Common myeloid progenitor, CD34-positive (primary cell): Measurements from ENCODE around the gene PIGO.

Experiments used
- CTCF ChIA-PET: fragments of 350-600 bp; sonication (Branson Sonifier 250); formaldehyde crosslinking; loops from one replicate; lab custom pipeline; 2021; ENCODE audit warnings: antibody characterized with exemption; lab: Charles Lee
- POLR2A ChIA-PET: fragments of 350-600 bp; sonication (Branson Sonifier 250); formaldehyde crosslinking; loops from one replicate; lab custom pipeline; 2021; ENCODE audit warnings: antibody characterized with exemption; lab: Charles Lee
- DNase-seq, 3 donors: peaks; one replicate each; pipeline versions ENCODE4 v3.0.0 to v3.0.0-alpha.2; 2013
- H3K27ac ChIP-seq, 2 experiments: 1 replicate in 1 of 2; 2 replicates in 1 of 2; pipeline ENCODE4 v1.7.0; 2013; ENCODE audit warnings: inconsistent platforms in 2 of 2, low read length in 2 of 2, mild to moderate bottlenecking in 2 of 2, low read depth in 1 of 2, moderate library complexity in 1 of 2; ENCODE audit not compliant: severe bottlenecking in 2 of 2, insufficient read depth in 1 of 2, poor library complexity in 1 of 2
- H3K27me3 ChIP-seq, 5 experiments: replicated peaks in 2 of 5; 1 replicate in 3 of 5; 2 replicates in 2 of 5; pipeline versions ENCODE4 v1.6.1 to v1.7.0; 2013; ENCODE audit warnings: low read length in 4 of 5, mild to moderate bottlenecking in 2 of 5, moderate library complexity in 2 of 5, inconsistent platforms in 1 of 5; ENCODE audit not compliant: insufficient read depth in 5 of 5, control insufficient read depth in 4 of 5
- H3K36me3 ChIP-seq, 4 experiments: 1 replicate in 2 of 4; 2 replicates in 2 of 4; pipeline versions ENCODE4 v1.6.1 to v1.7.0; 2013; ENCODE audit warnings: low read length in 3 of 4, control low read depth in 1 of 4, mild to moderate bottlenecking in 1 of 4; ENCODE audit not compliant: control insufficient read depth in 4 of 4, insufficient read depth in 4 of 4
- H3K4me1 ChIP-seq, 4 experiments: 1 replicate in 3 of 4; 2 replicates in 1 of 4; pipeline versions ENCODE4 v1.6.1 to v1.7.1; 2013; ENCODE audit warnings: low read length in 3 of 4, mild to moderate bottlenecking in 3 of 4, control low read depth in 1 of 4, inconsistent platforms in 1 of 4, moderate library complexity in 1 of 4; ENCODE audit not compliant: control insufficient read depth in 4 of 4, insufficient read depth in 4 of 4; ENCODE audit errors: control extremely low read depth in 1 of 4
- H3K4me3 ChIP-seq, 7 experiments: 1 replicate in 4 of 7; 2 replicates in 3 of 7; pipeline versions ENCODE4 v1.5.1 to v1.7.0; 2013; ENCODE audit warnings: mild to moderate bottlenecking in 7 of 7, low read length in 6 of 7, moderate library complexity in 6 of 7, inconsistent platforms in 2 of 7, low read depth in 2 of 7, control low read depth in 1 of 7; ENCODE audit not compliant: insufficient read depth in 4 of 7, control insufficient read depth in 1 of 7; ENCODE audit errors: extremely low read depth in 1 of 7
- H3K9me3 ChIP-seq, 5 experiments: 1 replicate in 4 of 5; 2 replicates in 1 of 5; pipeline versions ENCODE4 v1.6.1 to v1.7.1; 2013; ENCODE audit warnings: low read length in 4 of 5, mild to moderate bottlenecking in 2 of 5, inconsistent platforms in 1 of 5, low read depth in 1 of 5, moderate library complexity in 1 of 5; ENCODE audit not compliant: control insufficient read depth in 4 of 5, insufficient read depth in 2 of 5; ENCODE audit errors: control extremely low read depth in 1 of 5
- WGBS: methylation state at CpG from one replicate; pipeline ENCODE4 v1.1.5; 2013; ENCODE audit not compliant: insufficient coverage; 5-methylcytosine and 5-hydroxymethylcytosine counted together

PIGO gene

DNA sequence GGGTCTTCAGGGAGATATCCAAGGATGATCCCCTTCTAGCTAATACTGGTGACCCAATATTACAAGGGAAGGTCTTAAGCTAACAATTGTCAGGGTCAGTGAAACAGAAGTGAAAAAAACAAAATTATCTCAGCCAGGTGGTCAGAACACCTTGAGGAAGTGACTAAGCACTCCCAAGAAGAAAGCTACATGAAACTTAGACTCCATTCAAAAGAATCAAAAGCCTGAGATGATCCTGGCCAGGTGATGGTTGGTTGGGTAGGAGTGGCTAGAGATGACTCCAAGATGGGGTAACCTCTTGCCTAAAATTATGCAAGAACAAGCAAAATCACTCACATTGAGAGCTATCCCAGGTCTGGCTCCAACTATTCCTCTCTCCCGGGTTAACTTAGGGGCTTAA, 29.3 kb downstream of the PIGO start:
- Histone ChIP-seq H3K9me3 (no peaks in the 10 kb centered on the region), H3K27ac (no peak overlapping the region), H3K4me1 (peaks cover 14 to 31% (median 20%) of the 10 kb centered on the region in 4 experiments), H3K36me3 (peaks cover 36 to 74% (median 56%) of the 10 kb centered on the region in 4 experiments), H3K4me3 (no peak overlapping the region), H3K27me3 (no peaks in the 10 kb centered on the region)
- DNase-seq, result no peak
- WGBS, result no CpG with 5 or more reads among the region's 1 CpG
- CTCF ChIA-PET, result interaction anchor here (0.9 to 3.0 kb wide), 5 partner anchors 10 to 35 kb away, joined by 3 to 21 read pairs (median 3); partner anchors contain the start of gene FANCG
- POLR2A ChIA-PET, result no interaction called here

DNA sequence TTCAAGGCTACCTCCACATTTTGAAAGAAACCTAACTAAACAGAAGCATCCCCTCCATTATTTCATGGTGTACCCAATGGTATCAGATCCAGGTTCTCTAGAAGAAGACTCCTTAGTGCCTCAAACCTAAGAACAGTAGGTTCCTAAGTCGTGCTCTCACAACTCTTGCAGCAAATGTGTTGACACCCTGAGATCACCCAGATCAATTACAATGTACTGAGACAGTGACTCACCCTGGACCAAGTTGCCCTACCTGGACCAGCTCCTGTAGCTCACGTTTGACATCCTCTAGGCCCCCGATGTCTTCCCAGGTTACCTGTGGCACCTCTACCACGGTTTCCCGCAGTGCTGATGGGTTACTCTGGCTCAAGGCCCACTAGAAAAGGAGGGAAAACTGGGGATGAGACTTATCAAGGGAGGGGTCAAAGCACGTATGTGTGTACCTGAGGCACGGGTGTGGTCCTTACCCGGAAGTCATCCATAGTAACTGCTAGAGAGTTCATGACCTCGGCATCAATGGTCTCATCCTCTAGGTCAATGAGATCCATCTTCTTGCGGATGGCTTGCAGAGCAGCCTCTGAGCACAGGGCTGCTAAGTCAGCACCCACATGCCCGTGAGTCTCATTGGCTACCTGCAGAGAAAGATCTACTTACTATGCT, 35.7 kb downstream of the PIGO start:
- Histone ChIP-seq H3K27me3 (no peaks in the 10 kb centered on the region), H3K27ac (no peak overlapping the region), H3K4me3 (no peak overlapping the region), H3K36me3 (peaks cover 70 to 98% (median 89%) of the 10 kb centered on the region in 4 experiments), H3K4me1 (no peaks in the 10 kb centered on the region), H3K9me3 (no peaks in the 10 kb centered on the region)
- no peak for DNase-seq
- WGBS, result 98% methylated on average over 11 of the region's 11 CpGs
- ChIA-PET CTCF (interaction anchor here (2.5 to 3.9 kb wide), 3 partner anchors 9 to 161 kb away, joined by 8 to 22 read pairs (median 20); partner anchors contain the start of gene VCP), POLR2A (no interaction called here)

DNA sequence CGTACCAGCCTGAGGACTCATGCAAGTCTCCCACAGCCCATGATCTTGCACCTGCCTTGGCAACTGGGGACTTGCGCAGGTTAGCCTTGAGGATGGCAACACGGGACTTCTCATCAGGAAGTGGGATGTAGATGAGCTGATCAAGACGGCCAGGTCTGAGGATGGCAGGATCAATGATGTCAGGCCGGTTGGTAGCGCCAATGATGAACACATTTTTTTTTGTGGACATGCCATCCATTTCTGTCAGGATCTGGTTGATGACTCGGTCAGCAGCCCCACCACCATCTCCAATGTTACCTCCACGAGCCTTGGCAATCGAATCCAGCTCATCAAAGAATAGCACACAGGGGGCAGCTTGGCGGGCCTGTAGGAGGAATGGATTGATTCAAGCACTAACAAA, 37.0 kb downstream of the PIGO start:
- no peaks in the 10 kb centered on the region for H3K9me3 ChIP-seq
- peaks cover 61 to 97% (median 87%) of the 10 kb centered on the region in 4 experiments for H3K36me3 ChIP-seq
- WGBS, result 99% methylated on average over 9 of the region's 10 CpGs
- H3K4me1 ChIP-seq, result no peaks in the 10 kb centered on the region
- H3K27me3 ChIP-seq, result no peaks in the 10 kb centered on the region
- DNase-seq, result no peak
- POLR2A ChIA-PET, result interaction anchor here (2.2 kb wide), 1 partner anchor 12 kb away, joined by 10 read pairs; the partner anchor contains the start of gene VCP
- CTCF ChIA-PET, result interaction anchor here (1.5 to 3.9 kb wide), 5 partner anchors 7 to 160 kb away, joined by 4 to 22 read pairs (median 8); partner anchors contain the start of gene VCP
- no peak overlapping the region for H3K4me3 ChIP-seq
- no peak overlapping the region for H3K27ac ChIP-seq

DNA sequence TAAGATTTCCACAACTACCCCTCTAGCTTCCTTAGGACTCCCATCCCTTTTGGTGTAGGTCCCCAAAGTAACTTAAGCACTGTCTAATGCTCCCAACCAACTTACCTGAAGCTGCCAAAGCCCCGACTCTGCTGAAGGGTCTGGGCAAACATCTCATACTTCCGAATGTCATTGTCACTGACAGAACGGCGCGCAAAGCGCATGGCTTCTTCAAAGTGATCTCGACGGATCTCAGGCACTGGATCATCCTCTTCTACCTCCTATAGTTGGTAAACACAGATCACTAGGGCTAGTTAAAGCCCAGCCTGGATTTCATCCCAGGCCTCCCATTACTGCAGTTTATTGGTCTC, 39.1 kb downstream of the PIGO start:
- no peaks in the 10 kb centered on the region for H3K9me3 ChIP-seq
- no peaks in the 10 kb centered on the region for H3K4me1 ChIP-seq
- POLR2A ChIA-PET, result interaction anchor here (1.2 kb wide), 1 partner anchor 11 kb away, joined by 3 read pairs; no protein-coding TSS in a partner anchor
- H3K36me3 ChIP-seq, result peaks cover 52 to 85% (median 69%) of the 10 kb centered on the region in 4 experiments
- no peak overlapping the region for H3K4me3 ChIP-seq
- no peak for DNase-seq
- H3K27me3 ChIP-seq, result no peaks in the 10 kb centered on the region
- CTCF ChIA-PET, result interaction anchor here (0.9 to 2.0 kb wide), 4 partner anchors 9 to 157 kb away, joined by 3 to 4 read pairs (median 4); no protein-coding TSS in a partner anchor
- WGBS, result 99% methylated on average over 8 of the region's 8 CpGs
- H3K27ac ChIP-seq, result no peak overlapping the region

DNA sequence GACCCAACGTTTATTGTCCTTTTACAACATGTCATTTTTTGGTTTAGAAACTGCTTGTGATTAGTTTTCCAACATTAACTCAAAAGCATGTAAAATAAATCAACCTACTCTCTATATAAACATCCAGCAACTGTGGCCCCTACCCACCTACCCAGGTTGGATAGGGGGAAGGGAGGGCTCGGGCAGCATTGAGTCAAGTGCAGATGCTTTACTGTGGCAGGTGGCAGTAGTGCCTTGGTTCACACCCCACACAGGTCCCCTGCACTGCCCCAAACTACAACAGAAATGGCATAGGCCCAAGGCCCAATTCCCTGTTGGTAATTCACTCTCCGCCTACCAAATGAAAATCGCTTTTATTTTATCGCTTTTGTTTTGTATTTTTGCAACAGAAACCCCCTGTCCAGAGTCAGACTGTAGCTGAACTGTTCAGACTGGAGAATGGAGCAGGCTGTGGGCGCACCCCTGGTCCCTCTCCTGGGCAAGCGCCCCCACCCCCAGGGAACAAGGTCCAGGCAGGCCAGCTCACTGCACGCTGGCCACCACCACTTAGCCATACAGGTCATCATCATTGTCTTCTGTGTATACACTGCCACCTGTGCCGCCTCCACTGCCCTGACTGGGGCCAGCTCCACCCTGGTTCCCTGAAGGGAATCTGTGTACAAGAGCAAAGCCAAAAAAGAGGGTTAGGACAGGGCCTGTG, 39.7 kb downstream of the PIGO start:
- H3K27me3 ChIP-seq, result no peaks in the 10 kb centered on the region
- DNase-seq, result peak in 1 of 3 donors; percentile 23
- H3K27ac ChIP-seq, result no peak overlapping the region
- ChIA-PET POLR2A (interaction anchor here (1.2 kb wide), 1 partner anchor 12 kb away, joined by 3 read pairs; no protein-coding TSS in a partner anchor), CTCF (interaction anchor here (0.9 to 2.0 kb wide), 4 partner anchors 10 to 157 kb away, joined by 3 to 4 read pairs (median 4); no protein-coding TSS in a partner anchor)
- no peaks in the 10 kb centered on the region for H3K9me3 ChIP-seq
- H3K4me1 ChIP-seq, result no peaks in the 10 kb centered on the region
- WGBS, result 97% methylated on average over 6 of the region's 9 CpGs
- no peak overlapping the region for H3K4me3 ChIP-seq
- H3K36me3 ChIP-seq, result peaks cover 51 to 83% (median 64%) of the 10 kb centered on the region in 4 experiments

DNA sequence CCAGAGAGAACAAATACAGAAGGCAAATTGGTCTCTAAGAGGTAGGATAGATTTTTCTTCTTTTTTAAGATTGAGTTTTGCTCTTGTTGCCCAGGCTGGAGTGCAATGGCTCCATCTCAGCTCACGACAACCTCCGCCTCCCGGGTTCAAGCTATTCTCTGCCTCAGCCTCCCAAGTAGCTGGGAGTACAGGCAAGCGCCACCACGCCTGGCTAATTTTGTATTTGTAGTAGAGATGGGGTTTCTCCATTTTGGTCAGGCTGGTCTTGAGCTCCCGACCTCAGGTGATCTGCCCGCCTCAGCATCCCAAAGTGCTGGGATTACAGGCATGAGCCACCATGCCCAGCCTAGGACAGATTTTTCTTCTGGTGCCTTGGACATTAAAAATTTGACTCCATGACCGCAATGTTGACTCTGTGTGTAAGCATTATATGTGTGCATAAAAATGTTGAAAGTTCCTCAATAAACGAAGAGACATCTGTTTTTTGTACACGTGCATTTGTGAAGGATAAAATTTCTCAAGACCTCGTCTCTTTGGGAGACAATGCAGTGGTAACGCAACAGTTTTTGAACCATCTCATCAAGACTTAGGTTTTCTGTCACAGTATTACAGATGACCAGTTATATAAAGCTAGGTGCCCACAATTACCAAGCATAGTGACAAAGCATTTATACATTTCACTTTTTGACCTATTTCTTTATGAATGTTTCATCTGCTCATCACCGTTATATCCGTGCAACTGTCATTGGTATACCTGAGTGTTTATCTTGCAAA, 41.3 kb downstream of the PIGO start:
- Histone ChIP-seq H3K4me1 (no peaks in the 10 kb centered on the region), H3K36me3 (peaks cover 38 to 69% (median 49%) of the 10 kb centered on the region in 4 experiments), H3K27ac (no peak overlapping the region), H3K9me3 (no peaks in the 10 kb centered on the region), H3K27me3 (no peaks in the 10 kb centered on the region), H3K4me3 (no peak overlapping the region)
- CTCF ChIA-PET, result interaction anchor here (2.3 kb wide), 1 partner anchor 41 kb away, joined by 9 read pairs; the partner anchor contains the start of gene PIGO
- POLR2A ChIA-PET, result interaction anchor here (0.6 to 0.9 kb wide), 3 partner anchors 9 to 25 kb away, joined by 3 read pairs; partner anchors contain the start of gene FANCG
- 95% methylated on average over 9 of the region's 14 CpGs for WGBS
- DNase-seq, result peak in 1 of 3 donors; percentile 31
